GF-D8 (cell line): ENCODE results near the gene MAG.
"Not testable (repeated sequence)": the region's sequence is repeated elsewhere in the genome, so short reads cannot be mapped to it uniquely, and the experiment has no call there.

Experiments
- DNase-seq: peaks from one replicate; lab custom pipeline; 2025; lab: John Stamatoyannopoulos, UW

Gene MAG

DNA sequence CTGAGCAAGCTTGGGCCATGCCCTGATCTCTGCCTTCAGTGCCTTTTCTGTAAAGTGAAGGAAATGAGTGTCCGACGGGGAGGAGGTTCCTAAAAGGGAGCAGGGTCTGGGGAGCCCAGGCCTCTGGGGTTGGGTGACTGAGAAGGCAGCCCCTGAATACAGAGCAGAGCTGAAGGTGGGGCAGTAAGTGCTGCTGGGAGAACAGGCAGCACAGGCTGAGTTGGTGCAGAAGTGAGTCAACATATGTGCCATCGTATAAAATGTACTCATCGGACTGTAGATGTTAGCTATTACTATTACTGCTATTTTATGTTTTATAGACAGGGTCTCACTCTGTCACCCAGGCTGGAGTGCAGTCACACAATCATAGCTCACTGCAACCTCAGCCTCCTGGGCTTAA is 10.7 kb upstream of the MAG start:
- DNase-seq = no peak

DNA sequence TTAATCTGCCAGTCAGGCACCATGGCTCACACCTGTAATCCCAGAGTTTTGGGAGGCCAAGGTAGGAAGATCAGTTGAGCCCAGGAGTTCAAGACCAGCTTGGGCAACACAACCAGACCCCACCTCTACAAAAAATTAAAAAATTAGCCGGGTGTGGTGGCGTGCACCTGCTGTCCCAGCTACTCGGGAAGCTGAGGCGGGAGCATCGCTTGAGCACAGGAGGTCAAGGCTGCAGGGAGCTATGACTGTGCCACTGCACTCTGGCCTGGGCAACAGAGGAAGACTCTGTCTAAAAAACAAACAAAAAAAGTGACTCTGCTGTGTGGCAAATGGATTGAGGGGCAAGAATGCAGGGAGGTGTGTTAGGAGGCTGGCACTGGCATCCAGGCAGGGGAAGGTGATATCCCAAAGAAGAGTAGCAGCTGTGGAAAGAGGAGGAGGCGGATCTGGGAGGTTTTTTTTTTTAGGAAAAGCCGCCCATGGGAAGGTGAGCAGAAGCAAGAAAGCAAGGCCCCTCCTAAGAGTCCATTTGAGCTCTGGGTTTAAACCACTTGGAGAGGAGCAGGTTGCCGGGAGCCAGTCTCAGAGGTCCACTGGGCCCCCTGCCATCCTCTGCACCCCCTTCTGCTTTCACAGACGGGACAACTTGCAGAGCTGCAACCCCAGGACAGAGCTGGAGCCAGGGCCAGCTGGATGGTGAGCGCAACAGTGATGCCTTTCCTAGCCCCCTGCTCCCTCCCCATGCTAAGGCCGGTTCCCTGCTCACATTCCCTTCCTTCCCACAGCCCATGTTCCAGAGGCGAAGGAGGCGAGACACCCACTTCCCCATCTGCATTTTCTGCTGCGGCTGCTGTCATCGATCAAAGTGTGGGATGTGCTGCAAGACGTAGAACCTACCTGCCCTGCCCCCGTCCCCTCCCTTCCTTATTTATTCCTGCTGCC is 7.5 kb upstream of the MAG start:
- DNase-seq = no peak

DNA sequence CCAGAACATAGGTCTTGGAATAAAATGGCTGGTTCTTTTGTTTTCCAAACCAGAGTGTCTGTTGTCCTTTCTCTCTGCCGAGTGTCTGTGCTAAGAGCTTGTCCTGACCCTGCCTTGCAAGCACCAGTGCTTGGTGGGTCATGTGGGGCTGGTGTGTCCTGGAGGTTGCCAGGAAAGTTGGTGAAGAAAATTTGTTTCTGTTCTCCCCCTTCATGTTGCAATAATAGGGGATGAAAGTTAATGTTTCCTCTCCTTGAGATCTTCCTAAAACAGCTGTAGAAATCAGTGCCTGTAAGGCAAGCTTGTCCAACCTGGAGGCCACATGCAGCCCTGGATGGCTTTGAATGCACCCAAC is 6.9 kb upstream of the MAG start:
- DNase-seq = no peak

DNA sequence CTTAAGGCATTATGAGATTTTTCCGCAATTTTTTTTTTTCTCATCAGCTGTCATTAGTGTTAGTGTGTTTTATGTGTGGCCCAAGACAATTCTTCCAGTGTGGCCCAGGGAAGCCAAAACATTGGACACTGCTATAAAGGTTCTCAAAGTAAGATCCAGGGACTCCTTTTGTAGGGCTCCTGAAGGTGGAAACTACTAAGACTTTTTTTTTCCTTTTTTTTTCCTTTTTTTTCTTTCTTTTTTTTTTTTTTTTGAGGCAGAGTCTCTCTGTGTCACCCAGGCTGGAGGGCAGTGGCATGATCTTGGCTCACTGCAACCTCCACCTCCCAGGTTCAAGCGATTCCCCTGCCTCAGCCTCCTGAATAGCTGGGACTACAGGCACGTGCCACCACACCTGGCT is 6.5 kb upstream of the MAG start:
- not testable (repeated sequence) for DNase-seq

DNA sequence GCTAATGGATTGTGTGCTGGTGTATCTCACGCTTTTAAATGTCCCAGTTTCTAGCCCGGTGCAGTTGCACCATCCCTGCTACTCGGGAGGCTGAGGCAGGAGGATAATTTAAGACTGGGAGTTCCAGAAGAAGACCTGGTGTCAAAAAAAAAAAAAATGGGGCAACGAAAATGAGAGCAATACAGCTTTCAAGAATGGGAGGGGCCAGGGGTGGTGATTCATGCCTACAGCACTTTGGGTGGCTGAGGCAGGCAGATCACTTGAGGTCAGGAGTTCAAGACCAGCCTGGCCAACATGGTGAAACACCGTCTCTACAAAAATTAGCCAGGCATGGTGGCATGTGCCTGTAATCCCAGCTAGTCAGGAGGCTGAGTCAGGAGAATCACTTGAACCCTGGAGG is 5.9 kb upstream of the MAG start:
- DNase-seq = not testable (repeated sequence)

DNA sequence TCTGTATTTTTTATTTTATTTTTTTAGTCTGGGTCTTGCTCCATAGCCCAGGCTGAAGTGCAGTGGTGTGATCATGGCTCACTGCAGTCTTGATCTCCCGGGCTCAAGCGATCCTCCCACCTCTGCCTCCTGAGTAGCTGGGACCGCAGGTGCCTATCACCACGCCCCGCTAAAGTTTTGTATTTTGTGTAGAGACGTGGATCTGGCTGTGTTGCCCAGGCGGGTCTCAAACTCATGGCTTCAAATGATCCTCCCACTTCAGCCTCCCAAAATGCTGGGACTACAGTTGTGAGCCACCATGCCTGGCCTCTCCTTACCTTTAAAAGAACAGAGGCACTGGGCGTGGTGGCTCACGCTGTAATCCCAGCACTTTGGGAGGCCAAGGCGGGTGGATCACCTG is 4.2 kb upstream of the MAG start:
- DNase-seq = no peak

DNA sequence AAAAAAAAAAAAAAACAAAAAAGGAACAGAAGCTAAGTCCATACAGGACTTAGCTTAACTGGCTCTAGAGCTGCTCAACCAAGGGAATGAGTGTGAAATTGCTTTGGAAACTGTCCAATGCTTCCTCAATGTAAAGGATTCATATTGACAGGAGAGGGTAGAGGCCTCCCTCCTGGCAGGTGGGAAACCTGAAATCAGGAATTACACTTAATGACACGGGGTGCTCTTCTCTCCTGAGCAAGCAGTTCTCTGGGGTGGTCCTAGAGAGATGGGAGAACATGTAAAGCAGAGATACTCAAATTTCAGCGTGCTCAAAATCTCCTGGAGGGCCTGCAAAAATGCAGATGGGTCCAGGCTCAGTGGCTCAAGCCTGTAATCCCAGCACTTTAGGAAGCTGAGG is 3.6 kb upstream of the MAG start:
- no peak for DNase-seq

DNA sequence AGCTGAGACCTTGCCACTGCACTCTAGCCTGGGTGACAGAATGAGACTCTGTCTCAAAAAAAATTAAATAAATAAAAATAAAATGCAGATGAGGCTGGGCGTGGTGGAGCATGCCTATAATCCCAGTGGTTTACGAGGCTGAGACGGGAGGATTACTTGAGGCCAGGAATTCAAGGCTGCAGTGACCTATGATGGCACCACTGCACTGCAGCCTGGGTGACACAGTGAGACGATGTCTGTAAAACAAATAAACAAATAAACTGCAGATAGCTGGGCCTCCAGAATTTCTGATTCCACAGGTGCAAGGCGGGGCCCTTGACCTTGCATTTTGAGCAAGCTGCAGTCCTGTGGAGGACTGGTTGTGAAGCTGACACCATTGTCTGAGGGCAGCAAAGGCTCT is 3.1 kb upstream of the MAG start:
- DNase-seq = no peak

DNA sequence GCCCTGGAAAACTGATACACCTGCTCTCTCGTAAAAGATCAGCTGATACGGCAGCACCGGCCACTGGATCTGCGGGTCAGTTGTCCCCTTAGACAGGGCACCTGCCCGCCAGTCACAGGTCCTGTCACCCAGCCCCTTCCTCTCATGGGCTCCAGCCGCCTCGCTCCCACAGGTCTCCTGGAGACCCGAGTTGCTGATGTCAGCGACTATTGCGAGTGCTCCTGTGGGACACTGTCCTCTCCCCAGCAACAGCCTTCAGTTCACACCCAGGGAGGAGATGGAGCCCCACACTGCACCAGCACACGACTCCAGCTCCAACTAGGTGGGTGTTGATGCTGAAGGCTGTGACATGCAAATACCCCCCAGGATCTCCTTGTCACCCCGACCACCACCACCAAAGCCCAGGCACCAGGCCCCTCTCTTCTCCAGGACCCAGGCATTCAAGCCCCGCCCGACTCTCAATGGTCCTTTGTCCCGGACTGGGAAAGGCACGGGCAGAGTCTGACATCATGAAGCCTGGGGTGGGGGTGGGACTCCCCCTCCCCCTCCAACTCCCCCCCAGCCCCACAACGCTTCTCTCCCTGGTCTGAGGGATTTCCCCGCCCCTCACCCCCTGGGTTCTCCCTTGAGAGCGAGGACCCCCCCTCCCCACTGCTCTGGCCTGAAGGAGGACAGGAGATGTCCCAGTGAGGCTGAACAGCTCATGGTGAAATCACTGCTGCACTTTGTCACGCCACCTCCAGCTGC is 1.4 kb upstream of the MAG start:
- no peak for DNase-seq

DNA sequence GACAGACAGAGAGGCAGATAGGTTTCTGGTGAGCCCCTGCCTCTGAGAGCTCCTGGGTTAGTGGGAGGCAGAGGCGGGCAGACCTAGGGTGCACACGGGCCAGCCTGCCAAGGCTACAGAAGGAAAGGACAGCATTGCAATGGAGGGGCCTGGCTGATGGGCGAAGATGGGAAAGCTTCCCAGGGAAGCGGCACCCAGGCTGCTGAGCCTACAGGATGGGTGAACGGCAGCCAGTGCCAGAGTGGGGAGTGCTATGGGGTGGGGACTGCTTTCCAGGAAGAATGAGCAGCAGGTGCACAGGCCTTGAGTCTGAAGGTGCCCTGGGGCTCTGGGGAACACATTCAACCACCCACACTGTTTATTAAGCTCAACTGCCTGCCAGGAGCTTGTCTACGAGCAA is 702 bp upstream of the MAG start:
- DNase-seq = no peak

DNA sequence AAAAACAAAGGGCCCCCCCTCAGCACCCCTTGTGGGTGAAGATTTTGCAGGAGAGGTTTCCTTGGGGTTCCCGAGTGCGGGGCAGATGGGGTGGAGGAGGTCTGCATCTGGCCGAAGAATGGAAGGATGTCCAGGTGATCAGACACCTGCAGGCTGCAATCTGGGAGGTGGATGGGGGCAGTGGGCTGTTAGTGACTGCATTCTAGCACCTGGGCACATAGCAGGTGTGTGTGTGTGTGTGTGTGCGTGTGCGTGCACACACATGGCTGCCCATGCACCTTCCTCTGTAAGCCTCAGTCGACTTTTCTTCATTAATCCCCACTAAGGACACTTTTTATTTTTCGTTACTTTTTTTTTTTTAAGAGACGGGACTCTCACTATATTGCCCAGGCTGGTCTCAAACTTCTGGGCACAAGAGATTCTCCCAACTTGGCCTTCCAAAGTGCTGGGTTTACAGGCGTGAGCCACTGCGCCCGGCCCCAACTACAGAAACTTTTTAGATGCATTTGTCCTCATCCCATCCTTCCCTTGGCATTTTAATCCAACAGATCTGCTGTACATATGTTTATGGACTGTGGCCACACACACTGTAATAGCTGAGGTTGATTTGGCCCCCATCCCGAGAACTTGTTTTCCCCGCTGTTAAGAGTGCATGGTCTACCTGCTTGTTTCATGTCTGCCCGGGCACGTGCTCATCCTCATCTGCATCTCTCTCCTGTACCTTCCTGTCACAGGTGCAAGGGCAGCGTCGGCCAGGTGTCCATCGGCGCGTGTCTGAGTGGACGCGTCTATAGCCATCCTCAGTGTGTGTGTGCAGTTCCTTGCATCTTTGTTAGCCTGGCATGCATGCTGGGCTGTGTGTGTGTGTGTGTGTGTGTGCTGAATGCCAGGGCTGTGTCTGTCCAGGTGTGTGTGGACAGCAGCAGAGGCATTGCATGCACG is 731 bp downstream of the MAG start:
- DNase-seq = no peak

DNA sequence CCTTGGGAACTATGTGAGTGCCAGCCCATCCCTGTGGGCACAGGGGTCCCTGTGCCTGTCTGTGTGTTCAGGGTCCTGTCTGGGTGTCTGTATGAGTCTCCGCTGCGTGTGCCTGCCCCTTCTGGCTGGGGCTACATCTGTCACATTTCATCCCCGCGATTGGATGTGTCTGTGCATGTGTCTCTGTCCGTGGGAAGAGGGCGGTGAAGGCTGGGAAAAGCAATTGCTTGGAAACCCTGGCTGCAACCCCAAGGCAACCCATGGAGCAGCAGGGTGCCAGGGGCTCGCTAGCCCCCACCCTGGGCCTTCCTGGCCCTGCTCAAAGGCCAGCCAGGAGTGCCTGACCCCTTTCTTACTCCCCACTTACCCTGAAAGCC is 1.4 kb downstream of the MAG start:
- DNase-seq = no peak

DNA sequence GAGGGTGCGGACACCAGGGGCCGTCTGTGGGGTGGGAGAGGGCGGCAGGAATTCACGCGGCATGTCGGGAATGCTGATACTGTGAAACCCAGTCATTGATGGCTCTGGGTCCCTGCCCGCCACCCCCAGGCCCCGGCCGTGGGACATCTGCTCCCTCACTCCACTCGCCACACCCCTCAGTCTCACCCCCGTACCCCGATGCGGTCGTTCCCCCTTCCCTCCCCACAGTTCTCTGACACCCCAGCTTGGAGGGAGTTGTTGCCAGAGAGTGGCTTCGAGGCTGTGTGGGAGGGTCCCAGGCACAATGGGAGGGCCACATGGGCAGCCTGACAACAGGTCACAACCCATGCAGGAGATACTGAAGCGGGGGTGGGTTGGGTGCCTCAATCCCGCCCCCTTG is 1.8 kb downstream of the MAG start:
- no peak for DNase-seq

DNA sequence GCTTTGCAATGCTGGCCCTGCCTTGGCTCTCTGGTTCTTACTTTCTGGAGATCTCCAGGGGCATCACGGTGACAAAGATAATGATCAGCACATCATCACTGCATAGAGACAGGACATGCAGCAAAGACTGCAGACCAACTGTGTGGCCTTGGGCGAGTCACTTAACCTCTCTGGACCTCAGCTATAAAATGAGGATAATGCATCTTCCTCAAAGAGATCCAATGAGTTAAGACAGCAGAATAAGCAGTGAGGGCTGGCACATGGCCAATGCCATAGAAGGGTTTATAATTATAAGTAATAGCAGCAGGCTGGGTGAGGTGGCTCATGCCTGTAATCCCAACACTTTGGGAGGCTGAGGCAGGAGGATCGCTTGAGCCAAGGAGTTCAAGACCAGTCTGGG is 2.4 kb downstream of the MAG start:
- DNase-seq = no peak

DNA sequence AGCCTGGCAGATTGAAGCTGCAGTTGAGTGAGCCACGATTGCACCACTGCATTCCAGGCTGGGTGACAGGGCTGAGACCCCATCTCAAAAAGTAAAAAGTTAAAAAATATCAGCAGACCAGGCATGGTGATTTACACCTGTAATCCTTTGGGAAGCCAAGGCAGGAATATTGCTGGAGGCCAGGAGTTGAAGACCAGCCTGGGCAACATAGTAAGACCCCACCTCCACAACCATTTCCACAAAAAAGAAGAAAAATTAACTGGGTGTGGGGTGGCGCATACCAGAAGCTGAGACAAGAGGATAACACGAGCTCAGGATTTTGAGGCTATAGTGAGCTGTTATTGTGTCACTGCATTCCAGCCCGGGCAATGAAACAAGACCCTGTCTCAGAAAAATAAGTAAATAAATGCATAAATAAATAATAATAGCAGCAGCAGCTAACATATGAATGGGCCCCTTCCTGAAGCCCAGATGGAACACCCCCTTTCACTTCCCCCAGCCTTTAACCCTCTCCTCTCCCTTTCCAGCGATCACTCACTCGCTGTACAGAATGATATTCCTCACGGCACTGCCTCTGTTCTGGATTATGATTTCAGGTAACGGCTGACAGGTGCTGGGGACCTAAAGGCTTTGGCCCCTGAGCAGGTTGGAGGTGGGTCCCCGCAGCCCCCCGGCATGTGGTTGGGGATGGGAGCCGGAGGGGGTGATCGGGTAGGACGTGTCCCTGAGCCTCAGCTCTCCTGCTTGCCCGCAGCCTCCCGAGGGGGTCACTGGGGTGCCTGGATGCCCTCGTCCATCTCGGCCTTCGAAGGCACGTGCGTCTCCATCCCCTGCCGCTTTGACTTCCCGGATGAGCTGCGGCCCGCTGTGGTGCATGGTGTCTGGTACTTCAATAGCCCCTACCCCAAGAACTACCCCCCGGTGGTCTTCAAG is 3.2 kb downstream of the MAG start:
- DNase-seq = no peak

DNA sequence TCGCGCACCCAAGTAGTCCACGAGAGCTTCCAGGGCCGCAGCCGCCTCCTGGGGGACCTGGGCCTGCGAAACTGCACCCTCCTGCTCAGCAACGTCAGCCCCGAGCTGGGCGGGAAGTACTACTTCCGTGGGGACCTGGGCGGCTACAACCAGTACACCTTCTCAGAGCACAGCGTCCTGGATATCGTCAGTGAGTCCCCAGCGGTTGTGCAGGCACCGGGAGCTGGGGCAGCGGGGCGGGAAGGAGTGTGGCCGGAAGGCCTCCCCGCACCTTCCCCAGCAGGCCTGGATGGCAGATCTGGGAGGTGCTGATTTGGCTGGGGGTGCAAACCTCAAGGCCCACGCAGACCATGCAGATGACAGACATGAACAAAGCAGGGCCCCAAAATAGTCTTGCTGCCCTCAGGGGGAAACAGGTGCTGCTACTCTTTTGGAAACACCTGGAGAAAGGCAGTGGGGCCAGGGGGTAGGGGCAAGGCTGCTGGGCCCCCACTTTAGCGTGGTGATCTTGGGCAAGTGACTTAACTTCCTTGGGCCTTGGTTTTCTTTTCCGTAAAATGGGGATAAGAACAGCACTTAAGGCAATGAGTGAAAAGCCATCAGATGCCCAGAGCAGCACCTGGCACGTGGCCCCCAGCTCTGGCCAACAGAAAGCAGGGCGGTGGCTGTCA is 4.0 kb downstream of the MAG start:
- DNase-seq = no peak

DNA sequence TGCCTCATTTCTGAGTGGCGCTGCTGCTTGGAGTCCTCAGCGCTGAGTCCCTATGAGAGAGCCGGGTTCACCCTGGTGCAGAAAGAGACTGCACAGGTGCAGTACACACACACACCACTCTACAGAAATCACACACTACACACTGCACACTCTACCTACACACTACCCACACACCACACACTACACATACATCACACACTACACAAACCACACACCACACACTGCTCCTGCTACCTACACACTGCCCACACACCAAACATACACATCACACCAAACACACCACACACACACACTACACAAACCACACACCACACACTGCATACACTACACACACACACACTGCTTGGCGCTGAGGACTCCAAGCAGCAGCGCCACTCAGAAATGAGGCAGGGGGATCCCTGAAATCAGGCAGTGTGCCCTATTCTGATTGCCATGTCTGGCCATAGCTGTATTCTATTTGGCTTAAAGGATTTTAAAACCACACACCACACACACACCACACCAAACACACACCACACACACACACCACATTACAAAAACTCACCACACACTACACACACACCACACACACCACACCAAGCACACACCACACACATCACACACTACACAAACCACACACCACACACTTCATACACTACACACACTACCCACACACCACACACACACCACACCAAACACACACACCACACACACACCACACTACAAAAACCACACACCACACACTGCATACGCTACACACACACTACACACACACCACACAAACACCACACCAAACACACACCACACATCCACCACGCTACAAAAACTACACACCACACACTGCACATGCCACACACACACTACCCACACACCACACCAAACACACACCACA is 4.9 kb downstream of the MAG start:
- DNase-seq = no peak

DNA sequence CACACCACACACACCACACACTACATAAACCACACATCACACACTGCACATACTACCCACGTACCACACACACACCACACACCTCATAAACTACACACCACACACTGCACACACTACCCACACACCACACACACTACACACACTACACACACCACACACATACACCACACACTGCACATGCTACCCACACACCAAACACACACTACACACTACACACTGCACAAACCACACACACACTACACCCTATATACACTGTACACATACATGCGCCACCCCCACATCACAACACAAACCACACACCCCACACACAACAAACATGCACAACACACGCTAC is 5.5 kb downstream of the MAG start:
- DNase-seq = no peak

DNA sequence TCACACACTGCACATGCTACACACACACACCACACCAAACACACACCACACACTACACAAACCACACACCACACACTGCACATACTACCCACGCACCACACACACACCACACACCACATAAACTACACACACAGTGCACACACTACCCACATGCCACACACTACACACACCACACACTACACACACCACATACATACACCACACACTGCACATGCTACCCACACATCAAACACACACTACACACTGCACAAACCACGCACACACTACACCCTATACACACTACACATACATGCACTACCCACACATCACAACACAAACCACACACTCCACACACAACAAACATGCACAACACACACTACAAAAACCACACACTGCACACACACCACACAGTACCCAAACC is 6.0 kb downstream of the MAG start:
- DNase-seq = no peak

DNA sequence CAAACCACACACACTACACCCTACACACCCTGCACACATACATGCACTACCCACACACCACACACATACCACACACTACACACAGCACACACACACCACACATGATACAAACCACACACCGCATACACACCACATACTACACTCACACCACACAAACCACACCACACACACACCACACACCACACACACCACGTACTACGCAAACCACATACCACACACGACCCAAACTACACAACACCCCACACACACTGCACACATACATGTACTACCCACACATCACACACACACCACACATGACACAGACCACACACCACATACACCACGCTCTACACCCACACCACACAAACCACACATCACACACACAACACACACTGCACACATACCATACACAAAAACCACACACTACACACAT is 6.6 kb downstream of the MAG start:
- DNase-seq = no peak
